HUES64 (cell line): Measurements from ENCODE around the gene AP3S1. TPM values are rescaled to one million over a fixed set of nuclear protein-coding genes. Genes with fewer than 3 reads are reported as not detected.
"Not testable (repeated sequence)": the region's sequence is repeated elsewhere in the genome, so short reads cannot be mapped to it uniquely, and the experiment has no call there.

Experiments
- H3K27ac ChIP-seq: 2 replicates; pipeline ENCODE4 v1.7.0; 2013; ENCODE audit warnings: low read depth, low read length, inconsistent platforms
- H3K27me3 ChIP-seq: 2 replicates; pipeline ENCODE4 v1.6.1; 2013; ENCODE audit warnings: mild to moderate bottlenecking, low read length; ENCODE audit not compliant: insufficient read depth
- H3K36me3 ChIP-seq: 2 replicates; pipeline ENCODE4 v1.6.1; 2013; ENCODE audit warnings: mild to moderate bottlenecking, low read length; ENCODE audit not compliant: insufficient read depth
- H3K4me1 ChIP-seq: 2 replicates; pipeline ENCODE4 v1.6.1; 2013; ENCODE audit warnings: mild to moderate bottlenecking, low read length, moderate library complexity; ENCODE audit not compliant: insufficient read depth
- H3K4me3 ChIP-seq: 2 replicates; pipeline ENCODE4 v1.5.1; 2013; ENCODE audit warnings: mild to moderate bottlenecking, low read length, moderate library complexity
- H3K9ac ChIP-seq: 2 replicates; pipeline ENCODE4 v1.6.1; 2013; ENCODE audit warnings: mild to moderate bottlenecking, low read depth, low read length
- H3K9me3 ChIP-seq: 2 replicates; pipeline ENCODE4 v1.6.1; 2013; ENCODE audit warnings: low read depth, low read length; ENCODE audit not compliant: insufficient read depth
- WGBS: fragments of 150-250, 120-280 bp; methylation state at CpG from one replicate; pipeline ENCODE4 v1.1.7; 2013; ENCODE audit warnings: missing lambda C conversion rate; 5-methylcytosine and 5-hydroxymethylcytosine counted together
- polyA plus RNA-seq, 2 experiments: library from polyadenylated mRNA; stranded (reverse); fragments of 50-300 nt; gene quantifications; one replicate each; pipeline ENCODE4 v1.2.3, GENCODE V29; 2013

AP3S1 gene
- 60.7 TPM for polyA plus RNA-seq (2013, experiment 1 of 2)
- polyA plus RNA-seq (2013, experiment 2 of 2) = 72.5 TPM

DNA sequence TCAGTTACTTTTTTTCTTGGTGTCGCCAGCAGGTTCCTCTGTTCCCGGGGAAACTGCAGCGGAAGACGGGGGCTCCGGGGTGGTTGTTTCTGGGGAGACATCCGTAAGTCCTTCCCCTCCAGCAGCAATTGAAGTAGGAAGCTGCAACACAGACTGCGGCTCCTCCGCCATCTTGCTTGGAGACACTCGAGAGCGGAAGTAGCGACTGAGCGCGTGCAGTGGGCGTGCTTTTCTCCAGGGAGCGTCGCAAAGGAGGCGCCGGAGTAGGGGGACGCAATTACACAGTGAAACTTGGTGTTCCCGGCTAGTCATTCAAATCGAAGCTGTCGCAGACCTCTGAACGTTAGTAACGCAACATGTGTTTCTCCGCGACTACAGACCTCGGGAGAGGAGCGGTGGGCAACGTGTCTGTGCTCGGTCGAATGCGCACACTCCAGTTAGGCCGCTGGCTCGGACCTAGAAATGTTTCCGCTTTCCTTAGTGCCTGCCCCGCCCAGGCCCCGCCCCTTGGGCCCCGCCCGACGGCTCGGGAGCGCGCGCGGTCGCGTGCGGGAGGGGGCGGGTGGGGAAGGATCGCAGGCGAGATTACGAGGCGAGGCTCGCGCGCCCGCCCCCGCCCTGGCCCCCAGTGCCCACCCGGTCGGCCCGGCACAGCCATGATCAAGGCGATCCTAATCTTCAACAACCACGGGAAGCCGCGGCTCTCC is at the start of gene AP3S1, which contains the start of gene ATG12:
TSS of gene AP3S1 (plus strand) at position 554 of the 707 bp plus-strand sequence. CDS start at position 657, 103 bp downstream.
TSS of gene ATG12 (minus strand) at position 184 of the 707 bp plus-strand sequence. CDS start at position 171, 13 bp downstream.
- Histone ChIP-seq H3K4me3 (peak within 1 kb of the TSS; percentile 88), H3K9ac (peak within 1 kb of the TSS; percentile 91), H3K4me1 (peaks cover 13% of the 10 kb centered on the region), H3K27ac (peak within 1 kb of the TSS; percentile 92), H3K27me3 (peaks cover 14% of the 10 kb centered on the region), H3K9me3 (no peaks in the 10 kb centered on the region), H3K36me3 (peaks cover 19% of the 10 kb centered on the region)
- 15% methylated on average over 65 of the region's 65 CpGs for WGBS

DNA sequence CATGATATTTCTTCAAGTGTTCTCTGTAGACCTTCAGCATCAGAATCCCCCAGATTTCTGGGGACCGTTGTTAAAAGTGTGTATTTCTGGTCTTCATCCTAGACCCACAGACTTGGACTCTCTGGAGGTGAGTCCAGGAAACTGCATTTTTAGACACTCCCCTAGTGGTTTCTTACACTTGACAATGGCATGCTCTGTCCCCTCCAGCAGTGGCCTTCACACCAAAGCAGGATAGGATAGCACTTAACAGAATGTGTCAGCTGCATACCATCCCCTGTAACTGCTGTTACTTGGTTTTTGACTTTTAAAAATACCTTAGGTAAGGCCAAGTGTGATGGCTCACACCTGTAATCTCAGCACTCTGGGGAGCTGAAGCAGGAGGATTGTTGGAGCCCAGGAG is 46.0 kb upstream of the AP3S1 start:
- no peak overlapping the region for H3K27ac ChIP-seq
- H3K9ac ChIP-seq = no peak overlapping the region
- H3K36me3 ChIP-seq = no peaks in the 10 kb centered on the region
- 83% methylated on average over 1 of the region's 1 CpG for WGBS
- no peaks in the 10 kb centered on the region for H3K4me1 ChIP-seq
- H3K27me3 ChIP-seq = no peaks in the 10 kb centered on the region
- no peak overlapping the region for H3K4me3 ChIP-seq
- H3K9me3 ChIP-seq = no peaks in the 10 kb centered on the region

DNA sequence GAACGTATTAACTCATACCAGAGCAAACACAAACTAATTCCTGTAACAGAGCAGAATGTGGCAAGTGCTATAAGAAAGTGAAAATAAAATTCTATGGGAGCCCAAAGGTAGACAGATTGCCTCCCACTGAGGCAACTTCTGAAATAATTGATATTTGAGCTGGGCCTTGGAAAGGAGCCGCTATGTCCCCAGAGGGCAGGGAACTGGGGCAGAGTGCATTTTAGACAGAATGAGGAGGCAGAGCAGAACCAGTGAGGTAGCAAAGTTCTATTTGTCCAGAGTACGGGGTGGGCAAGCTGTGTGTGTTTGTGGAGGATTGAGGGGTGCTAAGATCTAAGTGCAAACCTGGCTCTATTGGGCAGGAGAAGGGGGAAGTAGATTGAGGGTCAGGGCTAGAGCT is 45.1 kb upstream of the AP3S1 start:
- Histone ChIP-seq H3K9me3 (no peaks in the 10 kb centered on the region), H3K4me3 (no peak overlapping the region), H3K27me3 (no peaks in the 10 kb centered on the region), H3K4me1 (no peaks in the 10 kb centered on the region), H3K36me3 (no peaks in the 10 kb centered on the region), H3K27ac (no peak overlapping the region), H3K9ac (no peak overlapping the region)
- 85% methylated on average over 3 of the region's 3 CpGs for WGBS

DNA sequence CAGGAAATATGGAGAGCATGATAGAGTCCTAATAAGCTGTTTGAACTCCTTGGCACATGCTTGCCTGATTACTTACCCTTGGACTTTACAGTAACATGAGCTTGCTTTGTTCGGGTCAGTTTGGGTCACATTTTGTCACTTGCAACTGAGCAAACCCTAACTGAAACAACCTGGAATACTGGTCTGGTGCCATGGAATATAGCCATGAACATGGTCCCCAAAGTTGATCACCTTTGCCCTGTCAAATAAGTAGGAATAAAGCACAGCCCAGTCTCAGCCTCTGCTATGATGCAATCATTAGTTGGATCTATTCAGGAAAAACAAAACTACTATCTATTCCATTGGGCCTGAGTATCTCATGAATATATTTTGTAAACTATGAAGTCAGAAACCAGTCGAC is 43.5 kb upstream of the AP3S1 start:
- H3K4me1 ChIP-seq = no peaks in the 10 kb centered on the region
- no peak overlapping the region for H3K4me3 ChIP-seq
- no peaks in the 10 kb centered on the region for H3K9me3 ChIP-seq
- H3K27ac ChIP-seq = no peak overlapping the region
- no peaks in the 10 kb centered on the region for H3K36me3 ChIP-seq
- H3K9ac ChIP-seq = no peak overlapping the region
- 93% methylated on average over 2 of the region's 2 CpGs for WGBS
- H3K27me3 ChIP-seq = no peaks in the 10 kb centered on the region

DNA sequence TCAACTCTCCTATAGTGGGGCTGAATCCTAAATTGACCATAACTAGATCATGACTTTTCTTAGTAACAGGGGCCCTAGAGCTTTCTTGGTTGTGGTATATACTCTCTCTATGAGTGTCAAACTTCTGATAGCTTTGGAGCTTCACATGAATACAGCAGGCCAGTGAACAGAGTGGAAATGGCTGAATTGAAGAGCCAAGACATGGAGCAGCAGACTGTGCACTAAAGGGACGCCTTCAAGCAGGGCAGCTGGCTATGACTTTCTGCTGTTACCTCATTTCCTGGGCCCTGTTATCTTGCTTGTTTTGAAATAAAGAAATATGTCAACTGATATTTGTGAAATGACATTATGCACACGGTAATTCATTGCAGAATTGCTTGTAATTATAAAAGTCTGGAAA is 41.6 kb upstream of the AP3S1 start:
- H3K9me3 ChIP-seq = no peaks in the 10 kb centered on the region
- no peak overlapping the region for H3K9ac ChIP-seq
- H3K36me3 ChIP-seq = peaks cover 6% of the 10 kb centered on the region
- H3K4me3 ChIP-seq = no peak overlapping the region
- WGBS = 92% methylated on average over 2 of the region's 2 CpGs
- H3K4me1 ChIP-seq = no peaks in the 10 kb centered on the region
- no peak overlapping the region for H3K27ac ChIP-seq
- H3K27me3 ChIP-seq = no peaks in the 10 kb centered on the region

DNA sequence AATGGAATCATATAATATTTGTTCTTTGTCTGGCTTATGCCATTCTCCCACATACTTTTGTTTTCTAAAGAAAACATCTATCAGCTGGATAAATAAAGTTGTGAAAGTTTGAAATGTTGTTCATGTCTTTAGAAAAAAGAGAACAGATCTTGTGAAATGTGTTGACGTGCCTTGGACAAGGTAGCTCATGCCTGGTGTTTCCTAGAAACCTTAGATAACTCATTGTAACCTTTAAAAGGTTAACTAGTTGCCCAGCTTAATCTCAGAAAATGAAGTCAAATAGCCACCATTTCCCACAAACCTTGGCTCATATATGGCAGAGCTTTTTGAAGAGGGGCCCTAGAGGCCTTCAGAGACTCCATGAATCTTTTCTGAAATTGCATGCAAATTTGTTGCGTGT is 40.6 kb upstream of the AP3S1 start:
- Histone ChIP-seq H3K27me3 (no peaks in the 10 kb centered on the region), H3K4me1 (no peaks in the 10 kb centered on the region), H3K9me3 (no peaks in the 10 kb centered on the region), H3K36me3 (peaks cover 16% of the 10 kb centered on the region), H3K4me3 (no peak overlapping the region), H3K27ac (no peak overlapping the region), H3K9ac (no peak overlapping the region)
- 98% methylated on average over 2 of the region's 2 CpGs for WGBS

DNA sequence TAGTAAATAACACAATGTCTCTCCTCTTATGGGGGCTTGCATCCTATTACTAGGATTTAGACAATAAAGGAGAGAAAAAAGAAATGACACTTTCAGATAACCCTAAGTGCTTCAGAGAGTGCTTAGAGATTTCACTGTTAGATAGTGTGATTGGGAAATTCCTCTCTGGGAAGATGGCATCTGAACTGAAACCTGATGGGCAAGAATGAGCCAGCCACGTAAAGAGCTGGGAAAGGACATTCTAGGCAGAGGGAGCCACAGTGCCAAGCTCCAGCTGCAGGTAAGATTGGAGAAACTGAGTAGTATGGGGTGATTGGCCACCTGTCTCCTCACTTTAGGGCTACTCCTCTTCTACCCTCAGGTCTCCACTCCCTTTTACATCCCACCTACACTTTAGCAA is 39.8 kb upstream of the AP3S1 start:
- no peak overlapping the region for H3K27ac ChIP-seq
- H3K4me1 ChIP-seq = peaks cover 7% of the 10 kb centered on the region
- H3K36me3 ChIP-seq = peaks cover 19% of the 10 kb centered on the region
- no peak overlapping the region for H3K4me3 ChIP-seq
- H3K9me3 ChIP-seq = no peaks in the 10 kb centered on the region
- H3K9ac ChIP-seq = no peak overlapping the region
- no peaks in the 10 kb centered on the region for H3K27me3 ChIP-seq
- WGBS = 83% methylated on average over 1 of the region's 1 CpG

DNA sequence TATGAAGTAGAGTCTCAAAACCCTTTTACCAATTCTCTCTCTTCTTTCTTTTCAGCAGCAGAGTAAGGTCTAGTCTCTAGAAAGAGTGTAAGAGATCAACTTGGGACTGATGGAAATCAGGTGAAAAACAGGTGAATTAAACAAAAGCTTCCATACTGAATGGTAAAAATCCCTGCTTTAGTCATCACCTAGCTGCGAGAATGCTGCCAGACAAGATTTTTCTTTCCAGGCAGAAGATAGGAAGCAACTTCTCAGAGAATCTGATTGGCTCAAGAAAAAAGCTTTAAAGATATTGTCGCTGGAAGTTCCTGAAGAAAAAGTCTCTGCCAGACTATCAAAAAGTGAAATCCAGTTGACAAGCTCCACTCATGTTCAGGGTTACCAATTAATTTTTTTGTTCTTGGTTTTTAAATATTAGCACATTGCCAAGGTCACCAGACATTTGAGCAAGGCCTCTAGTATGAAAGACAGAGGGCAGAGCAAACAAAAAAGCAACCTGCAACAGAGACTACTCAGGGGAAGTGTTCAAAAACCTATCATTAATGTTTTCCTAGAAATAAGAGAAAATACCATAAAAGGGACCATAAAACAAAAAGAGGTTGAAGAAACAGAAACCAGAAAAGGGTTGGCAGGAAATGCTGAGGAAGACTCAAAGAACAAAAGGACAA is 34.6 kb upstream of the AP3S1 start:
- H3K9me3 ChIP-seq = no peaks in the 10 kb centered on the region
- no peaks in the 10 kb centered on the region for H3K27me3 ChIP-seq
- no peak overlapping the region; the same call in 1 of the 2 replicates for H3K27ac ChIP-seq
- peaks cover 26% of the 10 kb centered on the region for H3K36me3 ChIP-seq
- H3K9ac ChIP-seq = peak overlapping the region; percentile 39; the same call in 1 of the 2 replicates
- peaks cover 15% of the 10 kb centered on the region for H3K4me1 ChIP-seq
- no peak overlapping the region for H3K4me3 ChIP-seq
- 91% methylated on average over 2 of the region's 2 CpGs for WGBS

DNA sequence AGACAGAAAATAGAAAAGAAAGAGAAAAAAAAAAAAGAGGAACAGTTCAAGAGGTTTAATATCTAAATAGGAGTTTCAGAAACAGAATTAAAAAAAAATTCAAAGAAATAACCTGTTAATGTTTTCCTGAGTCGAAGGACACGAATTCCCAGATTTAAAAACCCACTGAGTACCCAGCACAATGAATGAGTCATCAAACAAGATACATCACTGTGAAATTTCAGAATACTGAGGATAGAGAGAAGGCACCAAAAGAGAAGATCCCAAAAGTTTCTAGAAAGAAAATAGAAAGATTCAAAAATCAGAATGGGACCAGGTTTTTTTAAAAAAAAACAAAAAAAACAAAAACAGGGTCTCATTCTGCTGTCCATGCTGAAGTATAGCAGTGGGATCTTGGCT is 34.1 kb upstream of the AP3S1 start:
- no peaks in the 10 kb centered on the region for H3K9me3 ChIP-seq
- no peaks in the 10 kb centered on the region for H3K27me3 ChIP-seq
- H3K4me3 ChIP-seq = no peak overlapping the region
- 79% methylated on average over 2 of the region's 2 CpGs for WGBS
- H3K27ac ChIP-seq = no peak overlapping the region; the same call in 1 of the 2 replicates
- peaks cover 29% of the 10 kb centered on the region for H3K36me3 ChIP-seq
- H3K9ac ChIP-seq = no peak overlapping the region
- peaks cover 15% of the 10 kb centered on the region for H3K4me1 ChIP-seq

DNA sequence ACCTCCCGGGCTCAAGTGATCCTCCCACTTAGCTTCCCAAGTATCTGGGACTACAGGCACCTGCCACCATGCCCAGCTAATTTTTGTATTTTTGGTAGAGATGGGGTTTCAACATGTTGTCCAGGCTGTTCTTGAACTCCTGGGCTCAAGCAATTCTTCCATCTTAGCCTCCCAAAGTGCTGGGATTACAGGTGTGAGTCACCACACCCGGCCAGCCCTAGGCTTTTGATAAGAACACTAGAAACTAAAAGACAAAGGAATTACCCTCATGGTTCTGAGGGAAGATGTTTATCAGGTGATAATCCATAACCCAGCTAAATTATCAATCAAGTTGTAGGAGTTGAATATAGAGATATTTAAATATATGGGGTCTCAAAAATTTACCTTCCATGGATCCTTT is 33.7 kb upstream of the AP3S1 start:
- H3K36me3 ChIP-seq = peaks cover 29% of the 10 kb centered on the region
- H3K27me3 ChIP-seq = not testable (repeated sequence)
- WGBS = 84% methylated on average over 2 of the region's 2 CpGs

DNA sequence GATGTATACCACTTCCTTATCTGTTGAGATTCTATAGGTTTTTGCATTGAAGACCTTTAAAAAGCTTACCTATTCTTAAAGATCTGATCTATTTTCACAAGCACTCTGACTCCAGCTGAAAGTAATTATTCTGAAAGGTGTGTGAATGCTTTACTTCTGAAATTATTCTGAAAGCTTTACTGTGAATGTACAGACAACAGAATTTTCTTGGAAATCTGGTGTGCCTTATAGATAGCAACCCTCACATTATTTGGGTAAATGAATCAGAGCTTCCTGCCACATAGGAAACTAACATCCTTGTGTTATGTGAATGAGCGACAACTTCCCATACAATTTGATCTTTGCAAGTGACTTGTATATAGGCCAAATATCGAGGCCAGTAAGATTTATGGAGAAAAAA is 31.8 kb upstream of the AP3S1 start:
- H3K27me3 ChIP-seq = peaks cover 15% of the 10 kb centered on the region
- 100% methylated on average over 1 of the region's 2 CpGs for WGBS
- no peak overlapping the region for H3K4me3 ChIP-seq
- no peak overlapping the region for H3K9ac ChIP-seq
- peaks cover 21% of the 10 kb centered on the region for H3K4me1 ChIP-seq
- H3K9me3 ChIP-seq = no peaks in the 10 kb centered on the region
- peaks cover 24% of the 10 kb centered on the region for H3K36me3 ChIP-seq
- H3K27ac ChIP-seq = no peak overlapping the region

More for the DNA sequence above, 33.7 kb upstream of the AP3S1 start:
- peaks cover 15% of the 10 kb centered on the region for H3K4me1 ChIP-seq
- H3K4me3 ChIP-seq, H3K27ac ChIP-seq, H3K9ac ChIP-seq, H3K9me3 ChIP-seq: not testable (repeated sequence)
